Stimulated activated CD4-positive, alpha-beta T cell treated with anti-CD3 and anti-CD28 coated beads, Interleukin-15, amount 100 ng/mL, for 1 hour (primary cell): ENCODE measurements around the gene SLC34A1.

ENCODE experiments used
- DNase-seq, 2 donors: peaks; one replicate each; pipeline ENCODE4 v3.0.0-alpha.2; 2020; ENCODE audit warnings: low read depth in 1 of 2, low spot score in 1 of 2

SLC34A1 gene

GRCh38 chr5:177430140-177430951 lies 46.1 kb downstream of the SLC34A1 start:
- DNase-seq: no peak

DNA sequence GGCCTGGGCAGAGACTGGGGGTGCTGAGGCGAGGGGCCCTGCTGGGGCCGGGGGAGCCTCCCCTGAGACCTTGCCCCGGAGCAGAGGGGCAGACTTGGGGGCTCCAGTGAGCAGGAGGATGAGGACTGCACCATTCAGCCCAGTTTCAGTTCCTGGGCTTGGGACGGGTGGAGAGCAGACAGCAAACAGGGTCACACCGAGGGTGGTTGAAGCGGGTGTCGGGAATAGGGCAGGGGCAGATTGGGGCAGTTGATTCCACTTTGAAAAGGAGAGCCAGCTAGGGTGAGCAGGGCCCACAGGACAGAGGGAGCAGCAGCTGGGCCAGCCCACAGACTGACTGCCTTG lies 46.7 kb downstream of the SLC34A1 start:
- no peak for DNase-seq

DNA sequence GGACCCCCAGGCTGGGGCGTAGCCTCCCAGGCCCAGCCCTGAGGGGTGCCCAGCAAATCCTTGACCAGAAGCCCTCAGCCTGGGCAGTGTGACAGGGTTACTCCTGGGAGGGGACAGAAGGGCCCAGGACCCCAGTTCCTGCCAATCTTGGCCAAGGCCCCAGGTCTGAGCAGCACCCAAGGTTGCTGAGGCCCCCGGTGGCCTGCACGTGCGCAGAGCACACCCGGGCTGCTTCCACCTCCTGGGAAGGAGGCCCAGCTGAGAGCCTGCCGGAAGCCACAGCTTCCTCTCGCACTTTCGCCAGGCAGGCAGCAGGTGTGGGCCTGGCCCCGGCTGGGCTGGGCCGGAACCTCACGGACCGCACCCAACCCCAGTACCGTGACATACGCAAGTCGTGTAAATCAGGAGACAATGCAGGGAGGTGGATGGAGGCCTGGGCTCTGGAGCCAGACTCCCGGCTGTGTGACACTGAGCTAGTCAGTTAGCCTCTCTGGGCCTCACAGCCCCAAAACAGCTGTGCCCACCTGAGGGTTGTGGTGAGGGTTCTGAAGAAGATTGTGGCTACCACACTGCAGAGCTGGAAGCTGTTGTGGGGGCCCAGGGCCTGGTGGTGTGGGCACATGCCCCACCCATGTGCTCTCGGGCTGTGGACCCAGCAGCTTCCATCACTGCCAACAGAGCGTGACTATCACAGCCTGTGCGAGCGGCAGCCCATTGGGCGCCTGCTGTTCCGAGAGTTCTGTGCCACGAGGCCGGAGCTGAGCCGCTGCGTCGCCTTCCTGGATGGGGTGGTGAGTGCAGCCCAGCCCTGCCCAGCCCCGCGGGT lies 47.3 kb downstream of the SLC34A1 start:
- peak; percentile 38 for DNase-seq

DNA sequence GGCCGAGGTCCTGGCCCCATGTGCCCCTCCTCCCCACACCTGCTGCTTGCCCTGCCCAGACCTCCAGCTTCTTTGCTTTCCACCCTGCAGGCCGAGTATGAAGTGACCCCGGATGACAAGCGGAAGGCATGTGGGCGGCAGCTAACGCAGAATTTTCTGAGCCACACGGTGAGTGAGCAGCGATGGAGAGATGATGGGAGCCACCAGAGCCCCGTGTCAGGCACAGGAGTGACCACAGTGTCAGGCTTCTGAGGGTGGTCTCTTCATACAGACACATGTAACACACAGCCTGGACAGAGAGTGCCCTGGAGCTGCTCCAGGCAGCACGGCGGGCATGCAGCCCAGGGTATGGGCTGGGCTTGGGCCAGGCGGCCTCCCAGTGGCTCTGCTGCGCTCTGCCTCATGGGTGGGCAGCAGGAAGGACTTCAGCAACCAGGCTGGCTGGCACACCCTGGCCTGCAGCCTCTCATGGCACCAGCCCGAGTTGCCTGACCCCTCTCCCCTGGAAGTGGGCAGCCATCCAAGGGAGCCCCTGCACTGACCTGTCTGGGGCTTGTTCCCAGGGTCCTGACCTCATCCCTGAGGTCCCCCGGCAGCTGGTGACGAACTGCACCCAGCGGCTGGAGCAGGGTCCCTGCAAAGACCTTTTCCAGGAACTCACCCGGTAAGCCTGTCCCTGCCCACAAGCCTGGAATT lies 48.1 kb downstream of the SLC34A1 start:
- DNase-seq: no peak

DNA sequence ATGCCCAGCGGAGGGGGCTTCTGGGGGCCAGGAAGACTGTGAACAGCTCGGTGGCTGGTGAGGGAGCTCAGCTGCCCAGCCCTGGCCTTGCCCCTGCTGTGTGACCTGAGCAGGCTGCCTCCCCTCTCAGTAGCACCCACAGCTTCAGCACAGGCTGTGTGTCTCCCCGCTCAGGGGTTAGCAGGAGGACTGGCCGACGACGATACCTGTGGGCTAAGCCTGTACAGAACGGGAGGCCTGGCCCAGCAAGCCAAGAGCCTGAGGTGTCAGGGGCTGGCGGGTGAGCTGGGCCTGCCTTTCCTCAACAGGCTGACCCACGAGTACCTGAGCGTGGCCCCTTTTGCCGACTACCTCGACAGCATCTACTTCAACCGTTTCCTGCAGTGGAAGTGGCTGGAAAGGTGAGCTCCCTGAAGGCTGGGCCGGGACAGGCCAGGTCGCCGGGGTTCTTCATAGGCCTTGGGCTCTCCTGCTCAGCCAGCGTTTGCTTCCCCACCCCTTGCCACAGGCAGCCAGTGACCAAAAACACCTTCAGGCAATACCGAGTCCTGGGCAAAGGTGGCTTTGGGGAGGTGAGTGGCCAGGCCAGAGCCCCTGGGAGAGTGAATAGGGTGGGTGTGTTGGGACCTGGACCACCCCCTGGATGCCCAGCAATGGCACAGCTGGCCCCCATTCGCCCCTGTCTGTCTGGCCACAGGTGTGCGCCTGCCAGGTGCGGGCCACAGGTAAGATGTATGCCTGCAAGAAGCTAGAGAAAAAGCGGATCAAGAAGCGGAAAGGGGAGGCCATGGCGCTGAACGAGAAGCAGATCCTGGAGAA lies 48.8 kb downstream of the SLC34A1 start:
- DNase-seq: no peak

DNA sequence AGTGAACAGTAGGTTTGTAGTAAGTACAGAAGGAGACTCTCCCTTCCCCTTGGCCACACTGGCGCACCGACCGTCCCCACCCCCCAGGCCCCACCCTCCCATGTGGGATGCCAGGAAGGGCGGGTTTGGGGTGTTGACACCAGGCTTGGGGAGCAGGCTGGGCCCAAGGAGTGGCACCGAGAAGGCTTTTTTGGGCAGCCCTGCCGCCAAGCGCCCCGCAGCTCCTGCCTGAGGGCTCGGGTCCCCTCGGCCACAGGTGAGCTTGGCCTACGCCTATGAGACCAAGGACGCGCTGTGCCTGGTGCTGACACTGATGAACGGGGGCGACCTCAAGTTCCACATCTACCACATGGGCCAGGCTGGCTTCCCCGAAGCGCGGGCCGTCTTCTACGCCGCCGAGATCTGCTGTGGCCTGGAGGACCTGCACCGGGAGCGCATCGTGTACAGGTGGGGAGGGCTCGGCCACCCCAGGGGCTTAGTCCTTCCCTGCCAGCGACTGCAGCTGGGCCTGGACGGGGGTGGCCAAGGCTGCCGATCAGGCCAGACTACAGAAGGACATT lies 49.5 kb downstream of the SLC34A1 start:
- DNase-seq: no peak

DNA sequence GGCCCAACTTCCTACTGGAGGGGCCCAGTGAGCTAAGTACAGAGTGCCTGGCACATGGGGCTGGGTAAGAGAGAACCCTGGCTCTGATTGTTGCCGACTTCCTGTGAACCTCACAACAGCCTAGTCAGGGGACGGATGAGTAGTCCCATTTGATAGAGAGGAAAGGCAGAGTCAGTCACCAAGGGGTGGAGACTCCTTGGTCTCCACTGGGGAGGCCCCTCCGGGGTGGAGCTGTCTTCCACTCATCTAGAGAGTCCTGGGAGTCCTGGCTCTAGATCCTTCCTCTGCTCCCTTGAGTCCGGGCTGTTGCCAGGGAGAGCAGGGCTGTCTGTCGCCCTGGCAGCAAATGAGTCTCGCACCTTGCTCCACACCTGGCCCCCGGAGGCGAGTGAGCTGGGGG lies 50.2 kb downstream of the SLC34A1 start:
- no peak for DNase-seq

GRCh38 chr5:177434942-177435738 lies 50.9 kb downstream of the SLC34A1 start:
- no peak for DNase-seq

DNA sequence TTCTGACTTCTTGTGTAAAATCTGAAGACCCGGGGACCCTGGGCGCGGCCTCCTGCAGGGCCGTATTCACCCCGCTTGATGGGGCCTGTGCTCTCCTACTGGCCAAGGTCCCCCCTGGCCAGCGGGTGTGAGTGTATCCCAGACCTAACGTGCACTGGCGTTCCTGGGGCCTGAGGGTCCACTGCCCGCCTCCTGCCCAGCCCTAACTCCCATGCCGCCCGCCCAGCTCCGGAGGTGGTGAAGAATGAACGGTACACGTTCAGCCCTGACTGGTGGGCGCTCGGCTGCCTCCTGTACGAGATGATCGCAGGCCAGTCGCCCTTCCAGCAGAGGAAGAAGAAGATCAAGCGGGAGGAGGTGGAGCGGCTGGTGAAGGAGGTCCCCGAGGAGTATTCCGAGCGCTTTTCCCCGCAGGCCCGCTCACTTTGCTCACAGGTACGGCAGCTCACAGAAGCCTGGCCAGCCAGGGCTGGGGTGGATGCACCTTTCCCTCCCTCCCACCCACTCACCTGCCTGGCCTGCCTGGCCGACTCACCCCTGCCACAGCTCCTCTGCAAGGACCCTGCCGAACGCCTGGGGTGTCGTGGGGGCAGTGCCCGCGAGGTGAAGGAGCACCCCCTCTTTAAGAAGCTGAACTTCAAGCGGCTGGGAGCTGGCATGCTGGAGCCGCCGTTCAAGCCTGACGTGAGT lies 51.8 kb downstream of the SLC34A1 start:
- no peak for DNase-seq

DNA sequence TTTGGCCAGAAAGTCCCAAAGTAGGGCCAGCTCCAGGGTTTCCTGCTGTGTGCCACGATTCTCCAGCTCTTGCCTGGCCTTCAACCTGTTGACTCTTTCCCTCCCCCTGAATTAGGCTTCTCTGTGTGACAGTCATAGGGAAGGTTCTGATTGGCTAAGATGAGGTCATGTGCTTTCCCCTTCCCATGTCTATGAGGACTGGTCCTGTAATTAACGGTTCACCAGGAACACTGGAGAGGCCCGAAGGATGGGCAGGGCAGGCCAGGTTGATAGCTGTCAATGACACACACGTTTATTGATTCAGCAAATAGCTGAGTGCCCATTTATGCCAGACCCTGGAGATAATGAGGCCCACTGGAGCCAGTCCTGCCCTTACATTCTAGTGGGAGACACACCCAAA lies 53.4 kb downstream of the SLC34A1 start:
- DNase-seq: no peak

DNA sequence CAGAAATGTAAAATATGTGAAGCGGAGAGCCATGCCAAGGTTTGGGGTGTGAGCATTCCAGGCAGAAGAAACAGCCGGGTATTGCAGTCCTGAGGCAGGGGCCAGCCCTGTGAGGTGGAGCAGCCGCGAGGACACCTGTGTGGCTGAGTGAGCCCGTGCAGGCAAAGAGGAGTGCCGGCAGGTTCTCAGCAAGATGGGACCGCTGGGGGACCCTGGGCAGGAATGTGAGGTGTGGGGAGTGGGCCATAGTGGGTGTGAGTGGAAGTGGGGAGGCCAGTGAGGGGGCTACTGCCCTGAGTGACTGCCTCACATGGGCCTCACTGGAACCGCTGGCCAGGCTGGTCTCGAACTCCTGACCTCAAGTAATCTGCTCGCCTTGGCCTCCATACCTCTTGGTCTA lies 54.2 kb downstream of the SLC34A1 start:
- no peak for DNase-seq

- no peak for DNase-seq
These were observed 55.4 kb downstream of the SLC34A1 start for GRCh38 chr5:177439518-177440053.

- no peak for DNase-seq
These were observed 56.2 kb downstream of the SLC34A1 start for GRCh38 chr5:177440211-177440989.

GRCh38 chr5:177440990-177441780 lies 57.0 kb downstream of the SLC34A1 start:
- DNase-seq: no peak

DNA sequence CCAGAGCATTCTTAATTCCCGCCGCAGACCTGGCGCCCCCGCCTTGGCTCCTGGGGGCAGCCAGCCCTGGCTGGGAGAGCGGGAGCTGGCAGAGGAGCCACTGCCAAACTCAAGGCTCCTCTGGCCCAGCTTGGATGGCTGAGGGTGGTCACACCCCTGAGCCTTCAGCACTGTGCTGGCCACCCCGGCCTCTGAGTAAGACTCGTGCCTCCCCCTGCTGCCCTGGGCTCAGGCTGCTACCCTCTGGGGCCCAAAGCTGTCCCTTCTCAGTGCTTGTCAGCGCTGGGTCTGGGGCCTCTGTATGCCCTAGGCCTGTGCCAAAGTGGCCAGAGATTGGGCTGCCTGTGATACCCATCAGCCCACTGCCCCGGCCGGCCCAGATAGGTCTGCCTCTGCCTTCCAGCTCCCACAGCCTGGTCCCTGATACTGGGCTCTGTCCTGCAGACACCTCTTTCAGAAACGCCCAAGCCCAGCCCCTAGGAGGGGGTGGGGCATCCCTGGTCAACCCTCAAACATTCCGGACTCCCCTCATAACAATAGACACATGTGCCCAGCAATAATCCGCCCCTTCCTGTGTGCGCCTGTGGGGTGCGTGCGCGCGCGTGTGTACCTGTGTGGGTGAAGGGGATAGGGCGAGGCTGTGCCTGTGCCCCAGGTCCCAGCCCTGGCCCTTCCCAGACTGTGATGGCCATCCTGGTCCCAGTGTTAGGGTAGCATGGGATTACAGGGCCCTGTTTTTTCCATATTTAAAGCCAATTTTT lies 58.0 kb downstream of the SLC34A1 start:
- DNase-seq: no peak

DNA sequence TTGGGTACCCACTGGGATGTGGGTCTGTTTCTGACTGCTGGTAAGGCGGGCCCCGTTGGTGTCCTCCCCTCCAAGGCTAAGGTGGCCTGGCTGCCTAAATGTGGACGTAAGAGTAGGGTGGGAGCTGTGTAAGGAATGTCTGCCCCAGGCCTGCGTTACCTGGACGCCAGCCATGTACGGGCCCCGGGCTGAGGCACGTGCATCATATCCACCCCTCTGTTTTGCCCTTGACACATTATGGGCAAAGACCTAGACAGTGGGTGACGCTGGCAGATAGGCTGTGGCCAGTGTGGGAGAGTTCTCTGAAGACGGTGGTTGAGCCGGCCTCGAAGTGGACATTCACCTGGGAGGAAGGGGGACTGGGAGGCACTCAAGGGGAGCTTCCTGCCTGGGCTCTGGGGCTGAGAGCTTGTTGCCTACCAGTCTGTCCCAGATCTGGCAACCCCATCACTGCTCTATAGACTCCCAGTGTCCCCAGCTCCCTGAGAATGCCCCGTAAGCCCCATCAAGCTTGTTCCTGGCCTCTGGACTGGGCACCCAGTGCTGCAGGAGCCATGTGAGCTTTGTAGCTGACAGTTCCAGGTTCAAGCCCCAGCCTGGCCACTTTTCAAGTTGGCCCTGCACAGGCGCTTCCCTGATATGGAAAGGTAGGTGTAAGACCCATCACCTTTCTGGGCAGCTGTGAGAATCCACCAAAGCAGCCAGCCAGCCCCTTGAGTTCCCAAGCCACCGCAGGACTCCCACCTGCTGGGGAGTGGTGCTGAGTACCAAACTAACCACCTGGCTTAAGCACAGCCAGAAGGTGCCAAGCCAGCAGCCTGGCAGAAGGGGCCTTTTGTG lies 59.1 kb downstream of the SLC34A1 start:
- no peak for DNase-seq
